ENCODE measurements around the gene KIF26B. TPM values are rescaled to one million over a fixed set of nuclear protein-coding genes. Genes with fewer than 3 reads are reported as not detected.

Gene KIF26B
- total RNA-seq, 1 donor from 2014 or later, result 3.4 TPM

GRCh38 chr1:245437369-245438062 is 282.7 kb downstream of the KIF26B start:
- H3K9me3 ChIP-seq, result no peaks in the 10 kb centered on the region
- intact Hi-C loops (cut with DNase I), result no loop called here
- no peak overlapping the region for H3K4me3 ChIP-seq
- DNase-seq, result no peak
- no peaks in the 10 kb centered on the region for H3K36me3 ChIP-seq
- no peak overlapping the region for H3K27ac ChIP-seq
- TF ChIP-seq CTCF (IDR thresholded peaks at IDR 0.05), result no peak
- H3K4me1 ChIP-seq, result no peaks in the 10 kb centered on the region
- no peaks in the 10 kb centered on the region for H3K27me3 ChIP-seq
- ATAC-seq, result no peak

GRCh38 chr1:245440922-245441321 is 286.1 kb downstream of the KIF26B start:
- no peak for TF ChIP-seq CTCF (IDR thresholded peaks at IDR 0.05)
- Histone ChIP-seq H3K9me3 (no peaks in the 10 kb centered on the region), H3K27ac (no peak overlapping the region), H3K36me3 (no peaks in the 10 kb centered on the region), H3K4me3 (no peak overlapping the region), H3K27me3 (no peaks in the 10 kb centered on the region), H3K4me1 (no peaks in the 10 kb centered on the region)
- no peak for DNase-seq
- intact Hi-C loops (cut with DNase I), result no loop called here
- no peak for ATAC-seq

GRCh38 chr1:245441689-245442088 is 286.9 kb downstream of the KIF26B start:
- ATAC-seq, result no peak

GRCh38 chr1:245444147-245444828 is 289.5 kb downstream of the KIF26B start:
- H3K4me1 ChIP-seq, result no peaks in the 10 kb centered on the region
- no peaks in the 10 kb centered on the region for H3K36me3 ChIP-seq
- no peak for DNase-seq
- H3K9me3 ChIP-seq, result no peaks in the 10 kb centered on the region
- intact Hi-C loops (cut with DNase I), result no loop called here
- no peak overlapping the region for H3K27ac ChIP-seq
- no peak for ATAC-seq
- no peak for TF ChIP-seq CTCF (IDR thresholded peaks at IDR 0.05)
- H3K27me3 ChIP-seq, result no peaks in the 10 kb centered on the region
- no peak overlapping the region for H3K4me3 ChIP-seq

More at GRCh38 chr1:245441689-245442088, 286.9 kb downstream of the KIF26B start:
- H3K27ac ChIP-seq, result no peak overlapping the region
- TF ChIP-seq CTCF (IDR thresholded peaks at IDR 0.05), result no peak
- no peaks in the 10 kb centered on the region for H3K9me3 ChIP-seq
- H3K27me3 ChIP-seq, result no peaks in the 10 kb centered on the region
- intact Hi-C loops (cut with DNase I), result no loop called here
- H3K4me3 ChIP-seq, result no peak overlapping the region
- no peaks in the 10 kb centered on the region for H3K36me3 ChIP-seq
- no peaks in the 10 kb centered on the region for H3K4me1 ChIP-seq
- DNase-seq, result no peak

GRCh38 chr1:245444945-245445344 is 290.2 kb downstream of the KIF26B start:
- DNase-seq, result no peak
- TF ChIP-seq CTCF (IDR thresholded peaks at IDR 0.05), result no peak
- Histone ChIP-seq H3K27me3 (no peaks in the 10 kb centered on the region), H3K27ac (no peak overlapping the region), H3K36me3 (no peaks in the 10 kb centered on the region), H3K4me3 (no peak overlapping the region), H3K9me3 (no peaks in the 10 kb centered on the region), H3K4me1 (no peaks in the 10 kb centered on the region)
- intact Hi-C loops (cut with DNase I), result no loop called here
- ATAC-seq, result no peak

Measured in upper lobe of right lung (tissue), 1 donor.